ENCODE measurements around the gene PTH.

PTH gene

DNA sequence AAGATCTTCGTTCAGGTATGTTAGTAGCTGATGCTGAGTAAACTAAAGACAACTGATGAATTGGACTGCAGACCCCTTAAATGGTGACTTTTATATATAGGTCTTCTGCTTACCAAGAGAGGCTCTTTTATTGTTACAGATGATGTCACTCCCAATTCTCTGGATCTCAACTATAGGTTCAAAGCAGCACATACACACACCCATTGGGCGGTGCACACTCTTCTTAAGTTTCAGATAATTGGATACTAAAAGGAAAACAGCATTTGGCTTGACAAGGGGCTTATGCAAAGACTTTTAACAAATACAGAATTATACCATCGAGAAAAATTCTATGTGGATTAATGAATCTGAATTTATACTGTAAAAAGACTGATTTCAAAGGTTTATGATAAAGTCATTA lies at the start of gene PTH:
Gene PTH (minus strand): TSS at position 69 of the 400 bp plus-strand sequence. CDS start 3,142 bp downstream, outside the sequence.
- DNase-seq (ENCODE audit: low read depth in 2 of 2) = no peak

DNA sequence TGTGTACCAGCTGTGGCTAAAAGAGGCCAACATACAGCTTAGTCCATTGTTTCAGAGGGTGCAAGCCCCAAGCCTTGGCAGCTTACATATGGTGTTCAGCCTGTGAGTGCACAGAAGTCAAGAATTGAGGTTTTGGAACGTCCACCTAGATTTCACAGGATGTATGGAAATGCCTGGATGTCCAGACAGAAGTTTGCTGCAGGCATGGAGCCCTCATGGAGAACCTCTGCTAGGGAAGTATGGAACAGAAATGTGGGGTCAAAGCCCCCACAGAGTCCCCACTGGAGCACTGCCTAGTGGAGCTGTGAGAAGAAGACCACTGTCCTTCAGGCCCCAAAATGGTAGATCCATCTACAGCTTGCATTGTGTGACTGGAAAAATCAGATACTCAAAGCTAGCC lies 42.2 kb upstream of the PTH start:
- DNase-seq (ENCODE audit: low read depth in 2 of 2) = no peak

DNA sequence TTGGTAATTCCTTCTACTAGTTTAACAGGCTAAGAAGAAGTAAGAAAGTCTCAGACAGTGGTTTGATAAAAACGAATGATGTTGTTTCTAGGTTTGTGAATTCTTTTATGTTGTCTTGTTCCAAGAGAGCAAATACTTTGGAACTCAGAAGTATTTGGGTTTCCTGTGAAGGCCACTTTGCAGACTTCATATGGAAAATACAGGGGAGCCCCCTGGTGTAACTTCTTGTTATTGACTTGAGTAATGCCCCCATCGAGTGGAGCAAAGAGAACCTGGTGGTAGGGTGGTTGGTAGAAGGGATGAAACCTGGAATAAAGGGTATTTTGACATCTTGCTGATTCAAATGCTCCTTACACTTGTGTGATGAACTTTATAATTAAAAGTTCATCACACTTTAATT lies 40.0 kb upstream of the PTH start:
- DNase-seq (ENCODE audit: low read depth in 2 of 2) = no peak

DNA sequence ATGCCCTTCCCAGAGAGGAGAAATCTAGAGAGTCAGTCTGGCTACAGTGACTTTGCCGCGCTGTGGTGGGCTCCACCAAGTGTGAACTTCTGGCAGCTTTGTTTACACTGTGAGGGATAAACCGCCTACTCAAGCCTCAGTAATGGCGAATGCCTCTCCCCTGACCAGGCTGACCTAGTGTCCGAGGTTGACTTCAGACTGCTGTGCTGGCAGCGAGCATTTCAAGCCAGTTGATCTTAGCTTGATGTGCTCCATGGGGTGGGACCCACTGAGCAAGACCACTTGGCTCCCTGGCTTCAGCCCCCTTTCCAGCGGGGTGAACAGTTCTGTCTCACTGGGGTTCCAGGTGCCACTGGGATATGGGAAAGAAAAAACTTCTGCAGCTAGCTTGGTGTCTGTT lies 38.6 kb upstream of the PTH start:
- no peak for DNase-seq (ENCODE audit: low read depth in 2 of 2)

DNA sequence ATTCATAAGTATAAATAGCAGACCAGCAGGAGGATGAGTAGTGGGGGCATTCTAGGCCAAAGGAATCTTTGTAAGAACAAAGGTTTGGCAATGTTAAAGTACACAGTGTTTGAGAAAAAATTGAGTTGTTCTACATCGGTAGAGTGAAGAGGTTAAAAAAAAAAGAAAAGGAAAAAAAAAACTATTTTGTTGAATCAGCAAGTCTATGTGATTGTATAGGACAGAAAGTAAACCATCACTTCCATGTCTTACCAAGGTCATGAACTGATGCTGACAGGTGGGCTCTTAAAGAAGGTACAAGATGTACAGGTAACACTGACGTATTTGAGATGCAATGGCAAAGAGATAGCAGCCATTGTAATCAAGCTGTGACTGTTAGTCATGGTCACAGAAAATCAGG lies 29.5 kb upstream of the PTH start:
- no peak for DNase-seq (ENCODE audit: low read depth in 2 of 2)

DNA sequence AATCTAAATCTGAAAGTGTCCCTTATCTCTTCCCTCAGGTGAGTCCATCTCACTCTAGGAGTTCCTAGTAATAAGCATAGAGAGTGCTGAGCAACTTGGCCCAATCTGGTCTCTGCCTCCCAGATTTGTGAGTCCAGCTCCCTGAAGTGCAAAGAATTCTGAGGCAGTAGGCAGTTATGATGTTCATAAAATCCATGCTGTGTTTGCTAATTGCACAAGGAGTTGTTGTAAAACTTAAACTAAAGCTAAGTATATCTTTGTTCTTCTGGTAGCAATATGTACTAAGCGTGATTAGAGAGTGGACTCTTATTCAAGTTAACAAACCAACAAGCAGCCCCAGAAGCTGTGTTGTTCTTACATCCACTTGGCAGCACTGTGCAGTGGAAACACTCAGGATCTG lies 7.6 kb upstream of the PTH start:
- no peak for DNase-seq (ENCODE audit: low read depth in 2 of 2)

DNA sequence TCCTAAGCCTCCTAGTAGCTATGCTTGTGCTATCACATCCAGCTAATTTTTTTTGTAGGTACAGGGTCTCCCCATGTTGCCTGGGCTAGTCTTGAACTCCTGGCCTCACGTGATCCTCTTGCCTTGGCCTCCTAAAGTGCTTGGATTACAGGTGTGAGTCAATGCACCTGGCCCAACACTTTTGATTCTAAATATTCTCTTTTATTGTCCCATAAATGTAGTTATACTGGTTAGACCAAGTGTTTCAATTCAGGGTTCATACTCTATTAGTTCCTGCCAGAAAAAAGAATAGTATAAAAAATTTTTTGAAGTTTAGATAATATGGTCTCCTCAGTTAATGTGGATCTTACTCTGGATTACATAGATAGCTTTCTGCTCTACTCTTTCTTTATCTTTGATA lies 6.7 kb upstream of the PTH start:
- DNase-seq (ENCODE audit: low read depth in 2 of 2) = no peak

DNA sequence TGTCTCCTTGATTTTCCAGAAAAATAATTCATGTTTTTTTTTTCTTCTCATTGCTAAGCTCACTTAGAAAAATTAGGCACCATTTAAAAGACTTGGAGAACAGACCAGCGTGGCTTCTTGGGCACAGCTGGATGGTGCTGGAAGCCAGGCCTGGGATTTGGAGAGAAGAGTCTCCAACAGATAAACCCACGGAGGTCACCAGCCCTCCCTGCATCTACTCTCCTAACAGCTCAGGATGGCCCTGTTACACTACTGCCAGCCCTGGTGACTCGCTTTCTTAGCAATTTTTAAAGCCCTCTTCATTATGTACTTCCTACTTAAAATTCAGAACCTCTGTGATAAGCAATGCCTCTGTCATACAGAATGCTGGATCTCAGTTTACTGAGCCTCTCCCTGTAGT lies 1.7 kb downstream of the PTH start:
- no peak for DNase-seq (ENCODE audit: low read depth in 2 of 2)

DNA sequence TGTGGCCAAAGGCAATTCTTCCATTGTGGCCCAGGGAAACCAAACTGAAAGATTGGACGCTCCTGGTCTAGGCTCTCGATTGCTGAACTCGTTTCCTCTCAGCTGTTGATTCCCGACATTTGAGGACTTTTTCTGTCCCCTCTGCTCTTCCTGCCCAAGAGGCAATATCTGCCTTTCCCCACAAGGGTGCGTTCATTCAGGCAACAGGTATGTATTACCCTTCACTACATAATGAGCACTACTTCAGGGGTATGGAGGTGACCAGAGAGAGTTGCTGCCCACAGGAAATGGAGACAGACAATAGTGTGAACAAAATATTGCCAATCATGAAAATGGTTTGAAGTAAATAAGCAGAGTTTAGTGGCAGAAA lies 8.2 kb downstream of the PTH start:
- no peak for DNase-seq (ENCODE audit: low read depth in 2 of 2)

DNA sequence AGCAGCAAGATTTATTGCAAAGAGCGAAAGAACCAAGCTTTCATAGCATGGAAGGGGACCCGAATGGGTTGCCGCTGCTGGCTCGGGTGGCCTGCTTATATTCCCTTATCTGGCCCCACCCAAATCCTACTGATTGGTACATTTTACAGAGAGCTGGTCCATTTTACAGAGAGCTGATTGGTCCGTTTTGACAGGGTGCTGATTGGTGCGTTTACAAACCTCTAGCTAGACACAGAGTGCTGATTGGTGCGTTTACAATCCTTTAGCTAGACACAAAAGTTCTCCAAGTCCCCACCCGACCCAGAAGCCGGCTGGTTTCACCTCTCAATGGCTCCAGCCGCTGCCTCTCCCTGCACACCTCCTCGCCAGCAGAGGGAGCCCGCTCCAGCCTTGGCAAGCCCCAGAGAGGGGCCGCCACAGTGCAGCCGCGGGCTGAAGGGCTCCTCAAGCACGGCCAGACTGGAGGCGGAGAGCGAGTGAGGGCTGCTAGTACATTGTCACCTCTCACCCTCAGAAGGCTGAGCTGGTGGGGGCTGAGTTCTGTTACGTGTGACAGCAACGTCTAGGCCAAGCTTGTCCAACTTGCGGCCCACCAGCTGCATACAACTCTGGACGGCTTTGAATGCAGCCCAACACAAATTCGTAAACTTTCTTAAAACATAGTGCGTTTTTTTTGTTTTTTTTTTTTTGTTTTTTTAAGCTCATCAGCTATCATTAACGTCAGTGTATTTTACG lies 8.7 kb downstream of the PTH start:
- DNase-seq (ENCODE audit: low read depth in 2 of 2) = peak; percentile 33 to 47

DNA sequence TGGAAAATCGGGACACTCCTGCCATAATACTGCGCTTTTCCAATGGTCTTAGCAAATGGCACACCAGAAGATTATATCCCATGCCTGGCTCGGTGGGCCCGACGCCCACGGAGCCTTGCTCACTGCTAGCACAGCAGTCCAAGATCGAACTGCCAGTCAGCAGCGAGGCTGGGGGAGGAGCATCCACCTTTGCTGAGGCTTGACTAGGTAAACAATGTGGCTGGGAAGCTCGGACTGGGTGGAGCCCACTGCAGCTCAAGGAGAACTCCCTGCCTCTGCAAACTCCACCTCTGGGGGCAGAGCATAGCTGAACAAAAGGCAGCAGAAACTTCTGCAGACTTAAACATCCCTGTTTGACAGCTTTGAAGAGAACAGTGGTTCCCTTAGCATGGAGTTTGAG lies 15.6 kb downstream of the PTH start:
- no peak for DNase-seq (ENCODE audit: low read depth in 2 of 2)

DNA sequence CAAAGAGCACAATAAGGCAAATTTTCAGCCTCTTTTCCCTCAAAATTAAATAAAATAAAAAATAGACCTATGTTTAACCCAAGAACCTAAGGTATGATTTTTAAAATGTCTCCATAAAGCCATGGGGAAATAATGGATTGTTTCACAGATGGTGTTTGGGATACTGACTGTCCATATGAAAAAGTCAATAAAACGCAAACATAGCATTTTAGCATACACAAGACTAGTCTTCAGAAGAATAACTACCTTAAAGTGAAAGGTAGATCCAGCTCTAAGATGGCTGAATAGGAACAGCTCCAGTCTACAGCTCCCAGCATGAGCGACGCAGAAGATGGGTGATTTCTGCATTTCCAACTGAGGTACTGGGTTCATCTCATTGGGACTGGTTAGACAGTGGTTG lies 16.1 kb downstream of the PTH start:
- no peak for DNase-seq (ENCODE audit: low read depth in 2 of 2)

DNA sequence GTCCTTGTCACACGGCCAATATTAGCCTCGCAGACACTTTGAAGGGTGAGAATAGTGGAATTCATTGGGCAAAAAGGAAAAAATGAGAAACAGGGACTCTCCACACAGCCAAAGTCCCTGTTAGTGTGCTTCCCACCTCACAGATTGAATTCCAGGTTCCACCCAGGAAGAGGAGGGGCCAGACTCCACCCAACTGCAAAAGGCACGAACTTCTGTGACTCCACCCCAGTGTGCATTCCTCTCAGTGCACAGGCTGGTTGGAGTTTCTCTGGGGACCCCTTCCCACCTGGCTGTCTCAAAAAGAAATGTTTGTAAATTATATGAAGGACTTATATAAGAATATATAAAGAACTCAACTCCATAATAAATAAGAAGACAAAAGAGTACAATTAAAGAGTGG lies 20.7 kb downstream of the PTH start:
- DNase-seq (ENCODE audit: low read depth in 2 of 2) = no peak

DNA sequence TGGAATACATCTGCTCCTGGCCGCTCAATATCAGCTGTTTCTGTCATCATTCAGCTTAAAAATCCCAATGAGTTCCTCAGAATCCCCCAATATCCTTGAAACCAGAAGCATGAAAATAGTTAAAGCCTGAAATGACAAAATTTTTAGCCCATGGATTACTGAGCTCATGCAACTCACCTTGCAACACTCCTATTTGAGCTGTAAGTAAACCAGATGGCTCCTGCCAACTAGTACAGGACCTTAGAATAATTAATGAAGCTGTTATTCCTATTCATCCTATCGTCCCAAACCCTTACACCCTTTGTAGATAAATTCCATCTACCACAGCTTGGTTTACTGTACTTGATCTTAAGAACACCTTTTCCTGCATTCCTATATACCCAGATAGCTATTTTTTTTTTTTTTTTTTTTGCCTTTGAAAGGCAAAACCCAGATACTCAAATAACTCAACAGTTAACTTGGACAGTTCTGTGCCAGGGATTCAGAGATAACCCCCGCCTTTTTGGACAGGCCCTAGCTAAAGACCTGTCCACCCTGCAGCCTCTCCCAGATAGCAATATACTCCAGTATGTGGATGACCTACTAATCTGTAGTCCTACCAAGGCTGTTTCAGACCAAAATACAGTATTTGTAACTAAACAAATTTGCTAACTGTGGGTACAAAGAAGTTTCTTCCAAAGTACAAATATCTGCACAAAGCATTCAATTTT lies 22.6 kb downstream of the PTH start:
- DNase-seq (ENCODE audit: low read depth in 2 of 2) = no peak

DNA sequence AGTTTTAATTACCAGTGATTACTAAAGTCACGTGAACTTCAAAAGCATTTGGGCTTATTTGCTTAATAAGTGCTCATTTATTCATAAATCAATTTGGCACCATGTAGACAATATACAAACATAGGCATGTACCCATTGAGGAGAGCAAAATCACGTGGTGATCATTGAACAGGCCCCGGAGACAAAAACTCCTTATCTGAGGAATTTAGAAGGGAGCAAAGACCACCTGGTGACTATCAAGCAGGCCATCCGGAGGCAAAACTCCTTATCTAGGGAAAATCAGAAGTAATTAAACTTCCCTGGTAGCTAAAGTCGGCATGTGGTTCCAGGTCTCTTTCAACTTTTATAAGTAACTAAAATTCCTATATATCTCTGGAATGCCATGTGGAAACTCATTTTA lies 27.0 kb downstream of the PTH start:
- no peak for DNase-seq (ENCODE audit: low read depth in 2 of 2)

DNA sequence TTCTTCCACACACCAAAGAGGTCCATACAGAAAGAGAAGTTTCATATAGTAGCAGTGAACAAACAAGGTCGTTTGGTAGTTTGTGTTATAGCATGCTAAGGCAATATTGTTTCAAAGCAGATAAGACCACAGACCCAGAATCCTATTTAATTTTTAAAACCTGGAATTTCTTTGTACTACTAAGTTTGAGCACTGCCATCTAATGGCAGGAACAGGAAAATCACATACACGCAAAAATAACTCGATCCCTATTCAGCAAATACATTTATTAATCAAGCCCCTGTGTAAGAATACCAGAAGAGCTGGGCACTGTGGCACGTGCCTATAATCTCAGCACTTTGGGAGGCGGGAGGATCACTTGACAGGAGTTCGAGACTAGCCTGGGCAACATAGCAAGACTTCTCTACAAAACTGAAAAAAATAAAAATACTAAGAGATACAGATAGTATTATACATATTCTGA lies 29.9 kb downstream of the PTH start:
- no peak for DNase-seq (ENCODE audit: low read depth in 2 of 2)

DNA sequence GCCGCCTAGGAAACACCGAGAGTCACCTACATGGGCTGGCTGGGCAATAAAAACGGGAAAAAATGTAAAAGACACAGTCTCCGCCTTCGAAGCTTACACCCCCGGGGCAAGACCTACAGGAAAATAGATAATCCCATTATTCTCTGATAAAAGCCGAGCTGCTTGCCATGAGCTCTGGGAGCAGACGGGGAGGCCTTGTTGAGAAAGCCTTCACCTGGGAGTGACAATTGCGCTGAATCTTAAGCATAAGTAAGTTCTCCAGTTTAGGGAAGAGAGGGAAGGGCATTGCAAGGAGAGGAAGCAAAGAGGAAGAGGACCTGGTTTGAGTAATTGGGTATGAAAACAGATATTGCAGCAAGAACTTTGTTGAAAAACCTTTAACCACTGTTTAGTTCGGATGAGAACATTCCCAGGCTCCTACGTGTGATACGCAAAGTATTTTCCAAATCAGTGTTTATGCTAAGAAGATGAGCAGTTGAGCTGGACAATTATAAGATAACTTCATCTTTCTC lies 32.0 kb downstream of the PTH start:
- no peak for DNase-seq (ENCODE audit: low read depth in 2 of 2)

DNA sequence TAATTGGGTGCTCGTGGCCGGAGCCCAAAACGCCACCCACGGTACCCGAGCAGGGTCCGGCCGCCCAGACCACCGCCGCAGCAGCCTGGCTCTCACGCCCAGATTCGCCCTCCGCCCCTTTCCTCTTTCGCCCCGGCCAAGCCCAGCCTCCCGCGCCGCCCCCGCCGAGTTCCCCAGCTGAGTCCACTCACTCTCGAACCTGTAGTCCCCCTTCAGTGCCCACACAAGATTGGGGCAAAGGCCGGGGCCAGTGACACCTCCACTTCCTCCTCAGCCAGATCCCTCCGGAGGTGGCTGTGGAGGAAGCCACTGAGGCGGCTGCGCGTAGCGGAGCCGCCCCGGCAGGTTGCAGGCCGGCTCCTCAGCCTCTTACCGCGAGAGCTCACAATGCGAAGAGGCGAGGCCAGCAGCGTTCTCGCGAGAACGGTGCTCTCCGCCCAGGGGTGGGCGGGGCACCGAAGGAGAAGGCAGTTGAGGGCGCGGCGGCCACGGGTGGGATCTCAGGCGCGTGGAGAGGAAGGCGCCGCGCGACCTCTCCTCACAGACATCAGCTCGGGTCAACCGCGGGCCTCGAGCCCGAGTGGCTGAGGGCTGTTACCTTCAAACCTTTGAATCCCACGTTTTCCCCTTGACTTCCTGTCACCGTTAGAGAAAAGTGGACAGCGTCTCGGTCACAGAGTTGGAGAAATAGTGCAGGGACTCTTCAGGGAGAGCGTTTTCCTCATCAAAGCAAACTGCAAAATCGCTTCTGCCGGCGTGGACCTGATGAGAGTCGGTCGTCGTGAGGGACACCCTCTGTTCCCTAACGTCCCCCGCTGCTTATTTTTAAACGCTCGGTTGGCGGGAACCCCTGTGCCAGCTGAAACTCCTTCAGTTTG lies 32.7 kb downstream of the PTH start, which contains the start of gene BTBD10:
Gene BTBD10 (minus strand): TSS at position 322 of the 878 bp plus-strand sequence. CDS start 18,098 bp downstream, outside the sequence.
- DNase-seq (ENCODE audit: low read depth in 2 of 2) = peak; percentile 77 to 86

DNA sequence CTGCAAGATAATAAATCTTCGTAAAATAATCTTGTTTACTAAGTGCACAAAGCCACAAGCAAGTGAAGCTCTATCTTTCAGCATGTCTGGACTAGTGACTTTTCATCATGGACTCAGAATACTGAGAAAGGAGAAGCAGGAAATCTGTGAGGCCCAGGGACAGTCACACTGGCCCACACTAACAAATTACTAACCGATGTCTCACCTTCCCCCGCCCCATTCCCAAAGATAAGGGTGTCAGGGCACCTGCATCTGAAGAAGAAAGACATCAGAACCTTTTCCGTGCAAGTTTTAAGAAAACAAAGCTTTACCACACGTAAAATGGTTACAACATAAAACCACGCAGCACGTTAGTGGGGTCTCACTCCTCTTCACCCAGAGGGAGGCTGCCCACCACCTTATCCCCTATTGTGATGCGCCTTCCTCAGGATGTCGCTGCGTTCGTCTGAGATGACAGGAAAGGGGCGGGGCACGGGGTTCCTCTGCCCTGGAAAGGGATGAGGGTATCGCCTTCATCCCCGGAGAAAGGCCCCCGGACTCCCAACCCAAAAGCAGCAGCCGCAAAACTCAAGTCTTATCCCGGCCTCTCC lies 33.4 kb downstream of the PTH start:
- DNase-seq (ENCODE audit: low read depth in 2 of 2) = peak in 1 of 2 donors; percentile 28

DNA sequence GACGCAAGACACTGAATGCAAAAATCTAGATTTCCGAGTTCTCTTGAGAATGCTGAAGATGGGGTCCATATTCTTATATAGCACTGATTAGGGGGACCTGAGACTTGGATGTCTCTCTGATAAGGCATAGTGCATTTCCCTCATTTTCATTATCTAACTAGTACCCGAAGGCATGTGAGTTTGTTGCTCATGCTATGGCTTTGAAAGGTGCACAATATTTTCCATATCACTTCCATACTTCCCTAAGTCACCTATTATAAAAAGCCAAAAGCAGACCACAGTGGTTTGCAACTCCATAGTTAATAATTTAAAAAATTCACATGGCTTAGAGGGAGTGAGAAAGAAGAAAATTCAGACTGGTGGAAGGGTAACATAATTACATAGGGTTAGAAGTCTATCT lies 34.5 kb downstream of the PTH start:
- DNase-seq (ENCODE audit: low read depth in 2 of 2) = no peak

DNA sequence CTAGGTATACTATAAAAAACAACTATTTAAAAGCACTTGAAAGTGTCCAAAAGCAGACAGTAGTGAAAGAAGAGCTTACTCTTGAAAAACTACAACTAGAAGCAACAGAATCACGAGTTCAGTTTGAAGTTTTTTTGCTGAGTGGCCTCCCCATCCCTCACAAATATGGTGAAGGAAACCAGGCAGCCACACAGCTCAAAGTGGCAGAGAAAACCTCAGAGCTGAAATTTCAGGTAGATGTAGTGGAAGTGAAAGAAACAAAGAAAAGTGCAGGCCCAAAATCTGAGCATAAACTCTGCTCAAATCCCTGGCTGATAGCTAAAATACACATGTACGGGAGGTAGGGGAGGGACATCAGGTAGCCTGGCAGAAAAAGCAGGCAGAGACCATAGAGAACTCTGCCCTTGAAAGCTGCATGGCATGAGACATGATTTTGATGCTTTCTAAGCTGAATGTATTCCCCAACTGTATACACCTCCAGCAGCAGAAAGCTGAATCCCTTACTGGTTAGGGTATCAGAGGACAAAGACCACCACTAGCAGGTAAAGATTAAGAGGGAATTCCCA lies 44.9 kb downstream of the PTH start:
- no peak for DNase-seq (ENCODE audit: low read depth in 2 of 2)

All from stimulated activated CD8-positive, alpha-beta memory T cell treated with anti-CD3 and anti-CD28 coated beads, Interleukin-2, amount 100 ng/mL, for 1 hour (primary cell).